ENCODE measurements around the gene PRRG2.

Gene PRRG2

GRCh38 chr19:49590071-49590970 is 9.2 kb downstream of the PRRG2 start:
- DNase-seq: peak; percentile 82

DNA sequence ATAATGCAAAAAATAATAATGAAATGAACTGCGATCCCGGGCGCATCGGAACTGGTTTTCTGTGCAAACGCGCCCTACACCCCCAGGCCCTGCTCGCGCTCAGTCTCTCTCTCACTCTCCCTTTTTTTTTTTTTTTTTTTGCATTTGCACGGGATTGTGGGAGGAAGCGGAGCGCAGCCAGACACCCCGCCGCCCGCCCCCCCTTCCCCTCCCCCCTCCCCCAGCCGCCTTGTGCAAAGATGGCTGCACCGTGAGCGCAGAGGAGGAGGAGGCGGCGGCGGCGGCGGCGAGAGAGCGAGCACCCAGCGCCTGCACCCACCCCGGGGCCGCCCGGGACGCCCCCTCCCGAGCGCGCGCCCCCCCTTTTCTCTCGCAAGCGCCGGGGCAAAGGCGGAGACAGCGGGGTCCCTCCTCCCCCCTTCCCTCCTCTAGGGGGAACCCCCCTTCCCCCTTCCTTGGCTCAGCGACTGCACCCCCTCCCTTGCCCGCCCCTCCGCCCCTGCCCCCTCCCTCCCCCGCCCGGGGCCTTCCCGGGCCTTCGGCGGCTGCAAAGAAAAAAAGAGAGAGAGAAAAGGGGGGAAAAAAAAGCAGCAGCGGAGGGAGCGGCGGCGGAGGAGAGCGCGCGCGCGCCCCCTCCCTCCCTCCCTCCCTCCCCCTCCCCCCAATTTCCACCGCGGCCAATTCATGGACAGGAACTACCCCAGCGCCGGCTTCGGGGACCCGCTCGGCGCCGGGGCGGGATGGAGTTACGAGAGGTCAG is 10.0 kb downstream of the PRRG2 start, which contains the start of gene PRR12:
TSS of gene PRR12 (plus strand) at position 212 of the 760 bp plus-strand sequence. CDS start at position 685, 473 bp downstream.
- no peak for DNase-seq

GRCh38 chr19:49591731-49592485 is 10.8 kb downstream of the PRRG2 start:
- no peak for DNase-seq

DNA sequence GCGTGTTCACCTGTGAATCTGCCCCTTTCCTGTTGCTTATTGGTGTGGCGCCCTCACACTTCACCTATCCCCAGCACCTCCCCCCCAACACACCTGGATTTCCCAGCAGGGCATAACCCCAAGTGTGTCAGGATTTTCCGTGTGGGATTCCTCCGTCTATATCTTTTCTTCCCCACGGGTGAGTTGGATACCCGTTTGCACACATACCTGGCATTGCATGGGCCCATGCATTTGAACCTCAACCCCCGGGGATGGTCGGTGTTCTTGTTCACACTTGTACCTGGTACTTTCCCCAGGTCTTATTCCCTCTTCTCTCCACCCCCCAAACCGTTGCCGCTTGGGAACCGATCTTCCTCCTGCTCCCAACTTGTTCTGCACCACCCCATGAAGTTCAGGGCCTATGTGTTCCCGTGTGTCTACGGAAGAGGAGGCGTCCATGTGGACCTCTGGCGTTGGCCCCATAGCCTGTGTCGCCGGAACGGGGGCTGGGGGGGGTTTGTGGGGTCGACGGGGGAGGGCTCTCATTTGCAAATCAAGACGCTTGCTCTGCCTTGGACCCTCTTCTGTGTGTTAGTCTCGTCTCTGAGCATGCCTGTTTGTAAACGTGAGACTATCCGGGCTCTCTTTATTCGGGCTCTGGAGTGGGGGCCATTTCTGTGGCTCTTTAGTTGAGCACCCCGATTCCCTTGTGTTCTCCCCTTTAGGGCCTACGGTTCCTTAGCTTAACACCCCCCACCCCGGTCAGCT is 11.5 kb downstream of the PRRG2 start:
- no peak for DNase-seq

- peak; percentile 76 for DNase-seq
Observed at GRCh38 chr19:49593233-49594113, 12.4 kb downstream of the PRRG2 start.

GRCh38 chr19:49594157-49594992 is 13.3 kb downstream of the PRRG2 start:
- DNase-seq: no peak

DNA sequence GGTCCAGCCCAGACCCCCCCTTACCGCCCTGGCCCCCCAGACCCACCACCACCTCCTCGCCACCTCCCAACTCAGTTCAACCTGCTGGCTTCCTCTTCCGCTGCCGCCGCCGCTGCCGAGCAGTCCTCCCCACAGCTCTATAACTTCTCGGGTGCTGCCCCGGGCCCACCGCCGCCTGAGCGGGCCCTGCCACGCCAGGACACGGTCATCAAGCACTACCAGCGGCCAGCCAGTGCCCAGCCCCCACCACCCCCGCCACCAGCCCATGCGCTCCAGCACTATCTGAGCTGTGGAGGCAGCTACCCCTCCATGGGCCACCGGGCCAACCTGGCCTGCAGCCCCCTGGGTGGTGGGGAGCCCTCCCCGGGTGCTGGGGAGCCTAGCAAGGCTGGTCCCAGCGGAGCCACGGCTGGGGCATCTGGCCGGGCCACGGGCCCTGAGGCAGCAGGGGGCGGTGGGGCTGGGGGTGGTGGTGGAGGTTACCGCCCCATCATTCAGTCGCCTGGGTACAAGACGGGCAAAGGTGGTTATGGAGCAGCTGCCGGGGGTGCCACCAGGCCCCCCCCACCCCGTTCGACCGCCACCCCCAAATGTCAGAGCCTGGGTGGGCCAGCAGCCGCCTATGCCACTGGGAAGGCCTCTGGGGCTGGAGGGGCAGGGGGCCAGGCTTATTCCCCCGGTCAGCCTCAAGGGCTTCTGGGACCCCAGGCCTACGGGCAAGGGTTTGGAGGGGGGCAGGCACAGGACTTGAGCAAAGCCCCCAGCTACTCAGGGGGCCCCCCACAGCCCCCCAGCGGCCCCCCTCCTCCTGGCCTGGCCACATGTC is 14.1 kb downstream of the PRRG2 start:
- DNase-seq: no peak

DNA sequence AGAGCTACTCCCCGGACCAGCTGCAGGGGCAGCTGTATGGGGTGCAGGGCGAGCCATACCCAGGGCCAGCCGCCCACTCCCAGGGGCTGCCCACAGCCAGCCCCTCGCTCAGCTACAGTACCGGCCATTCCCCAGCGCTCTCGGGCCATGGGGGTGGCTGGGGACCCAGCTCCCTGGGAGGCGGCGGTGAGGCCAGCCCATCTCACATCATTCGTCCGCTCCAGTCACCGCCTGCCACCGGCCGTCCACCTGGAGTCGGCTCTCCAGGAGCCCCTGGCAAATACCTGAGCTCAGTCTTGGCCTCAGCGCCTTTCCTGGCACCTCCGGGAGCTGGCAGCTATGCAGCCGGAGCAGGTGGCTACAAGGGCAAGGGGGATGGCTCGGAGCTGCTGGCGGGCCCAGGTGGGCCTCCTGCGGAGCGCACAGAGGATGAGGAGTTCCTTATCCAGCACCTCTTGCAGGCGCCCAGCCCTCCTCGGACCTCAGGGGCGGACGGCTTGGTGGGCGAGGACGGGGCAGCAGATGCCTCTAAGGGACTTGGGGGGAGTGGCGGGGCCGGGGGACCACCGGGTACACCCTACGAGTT is 14.8 kb downstream of the PRRG2 start:
- DNase-seq: no peak

DNA sequence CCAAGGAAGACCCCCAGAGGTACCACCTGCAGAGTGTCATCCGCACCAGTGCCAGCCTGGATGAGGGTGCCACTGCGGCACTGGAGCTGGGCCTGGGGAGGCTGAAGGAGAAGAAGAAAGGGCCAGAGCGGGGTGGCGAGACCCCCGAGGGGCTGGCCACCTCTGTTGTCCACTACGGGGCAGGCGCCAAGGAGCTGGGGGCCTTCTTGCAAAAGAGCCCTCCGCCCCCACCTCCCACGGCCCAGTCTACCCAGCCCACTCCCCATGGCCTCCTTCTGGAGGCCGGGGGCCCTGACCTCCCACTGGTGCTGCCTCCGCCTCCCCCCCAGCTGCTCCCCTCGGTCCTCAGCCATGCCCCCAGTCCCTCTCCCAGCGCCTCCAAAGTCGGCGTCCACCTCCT is 15.3 kb downstream of the PRRG2 start:
- no peak for DNase-seq

- no peak for DNase-seq
Observed at GRCh38 chr19:49596954-49597702, 16.0 kb downstream of the PRRG2 start.

DNA sequence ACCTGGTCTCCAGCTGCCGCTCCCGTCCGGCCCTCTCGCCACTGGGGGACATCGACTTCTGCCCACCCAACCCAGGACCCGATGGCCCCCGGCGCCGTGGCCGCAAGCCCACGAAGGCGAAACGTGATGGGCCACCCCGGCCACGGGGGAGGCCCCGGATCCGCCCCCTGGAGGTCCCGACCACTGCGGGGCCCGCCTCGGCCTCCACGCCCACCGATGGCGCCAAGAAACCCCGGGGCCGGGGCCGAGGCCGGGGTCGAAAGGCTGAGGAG is 16.5 kb downstream of the PRRG2 start:
- no peak for DNase-seq

GRCh38 chr19:49599378-49600295 is 18.5 kb downstream of the PRRG2 start:
- no peak for DNase-seq

GRCh38 chr19:49601482-49602038 is 20.4 kb downstream of the PRRG2 start:
- no peak for DNase-seq

DNA sequence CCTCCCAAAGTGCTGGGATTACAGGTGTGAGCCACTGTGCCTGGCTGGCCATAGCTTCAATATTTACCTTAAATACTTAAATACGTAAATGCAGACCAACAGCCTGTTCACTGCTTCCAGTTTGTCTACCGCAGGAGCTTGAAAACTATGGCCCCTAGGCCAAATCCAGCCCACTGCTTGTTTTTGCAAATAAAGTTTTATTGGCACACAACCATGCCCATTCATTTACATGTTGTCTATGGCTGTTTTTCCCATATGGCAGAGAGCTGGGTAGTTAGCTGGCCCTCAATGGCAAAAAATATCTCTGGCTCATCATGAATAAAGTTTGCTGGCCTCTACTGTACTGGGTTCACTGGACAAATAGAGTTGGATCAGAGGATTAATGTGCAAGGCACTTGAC is 21.7 kb downstream of the PRRG2 start:
- DNase-seq: no peak

- DNase-seq: no peak
Observed at GRCh38 chr19:49605605-49606004, 24.5 kb downstream of the PRRG2 start.

- DNase-seq: no peak
Observed at GRCh38 chr19:49609499-49610092, 28.5 kb downstream of the PRRG2 start.

- DNase-seq: no peak
Observed at GRCh38 chr19:49613374-49613773, 32.3 kb downstream of the PRRG2 start.
